HG02798 (cell line): ENCODE measurements around the gene RAB39B.

Source experiments
- ATAC-seq: cut with Tn5 transposase; IDR thresholded peaks from one replicate; pipeline ENCODE4 v1.9.1; 2021; ENCODE audit warnings: mild to moderate bottlenecking; ENCODE audit not compliant: unreplicated experiment, poor library complexity

The RAB39B gene

DNA sequence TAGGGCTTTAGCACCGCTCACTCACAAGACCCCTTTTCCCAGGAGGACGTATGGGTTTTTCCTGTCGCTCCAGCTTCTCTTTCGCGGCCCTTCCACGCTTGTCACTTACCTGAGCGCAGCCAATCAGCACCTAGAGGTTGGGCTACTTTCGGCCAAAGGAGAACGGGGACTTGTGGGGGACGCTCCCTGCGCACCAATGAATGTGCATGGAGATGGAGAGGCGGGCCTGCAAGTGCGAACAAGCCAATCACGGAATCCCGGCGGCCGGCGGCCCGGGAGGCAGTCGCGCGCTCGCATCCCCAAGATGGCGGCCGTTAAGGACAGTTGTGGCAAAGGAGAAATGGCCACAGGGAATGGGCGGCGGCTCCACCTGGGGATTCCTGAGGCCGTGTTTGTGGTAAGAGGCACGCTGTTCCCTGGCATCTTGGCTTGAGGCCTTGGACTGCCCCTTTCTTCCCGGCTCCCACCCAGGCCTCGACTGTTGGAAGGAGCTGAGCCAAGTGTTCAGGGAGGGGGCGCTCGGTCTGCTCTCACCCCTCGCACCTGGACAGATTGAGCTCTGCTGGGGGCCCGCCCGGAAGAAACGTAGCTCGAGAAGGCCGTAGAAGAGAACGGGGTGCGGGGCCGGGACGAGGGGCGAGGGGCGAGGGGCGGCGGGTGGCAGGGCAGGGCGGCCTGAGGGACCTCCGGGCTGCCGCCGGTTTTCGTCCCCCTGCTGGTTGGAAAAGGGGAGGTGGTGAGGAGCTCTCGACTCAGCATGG is 47.9 kb downstream of the RAB39B start, which contains the start of gene VBP1:
TSS of gene VBP1 (plus strand) at position 282 of the 761 bp plus-strand sequence. CDS start at position 305, 23 bp downstream.
- peak; percentile 99 for ATAC-seq

DNA sequence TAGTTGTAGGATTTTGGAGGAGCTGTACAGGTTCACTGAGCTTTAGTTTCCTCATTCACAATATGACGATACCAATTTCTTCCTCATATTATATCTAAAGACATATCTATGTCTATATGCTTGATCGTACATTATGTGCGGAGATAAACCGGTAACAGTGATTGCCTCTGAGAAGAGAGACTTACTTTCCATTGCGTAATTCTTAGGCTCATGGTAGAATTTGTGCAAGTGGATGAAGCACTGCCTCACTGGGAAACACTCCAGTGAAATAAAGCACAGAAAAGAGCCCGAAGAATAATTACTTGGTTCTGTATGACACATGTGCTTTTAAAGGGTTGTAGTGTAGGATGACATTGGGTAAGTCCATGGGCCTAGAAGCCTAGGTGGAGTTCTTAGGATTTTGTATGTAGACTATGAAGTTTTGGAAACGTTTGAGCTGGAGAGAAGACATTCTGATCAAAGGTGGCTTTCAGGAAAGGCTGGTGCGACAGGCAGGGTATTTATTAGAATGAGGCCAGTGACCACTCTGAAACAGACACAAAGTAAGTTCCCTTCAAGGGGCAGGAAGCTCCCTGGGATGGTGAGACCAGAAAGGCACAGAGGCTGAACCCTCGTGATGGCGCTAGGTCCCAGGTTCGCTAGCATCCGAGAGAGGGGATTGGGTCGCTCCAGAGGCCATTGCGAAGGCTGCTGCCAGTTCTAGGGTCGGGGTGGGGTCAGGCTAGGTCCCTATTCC is 48.7 kb downstream of the RAB39B start:
- peak; percentile 39 for ATAC-seq

DNA sequence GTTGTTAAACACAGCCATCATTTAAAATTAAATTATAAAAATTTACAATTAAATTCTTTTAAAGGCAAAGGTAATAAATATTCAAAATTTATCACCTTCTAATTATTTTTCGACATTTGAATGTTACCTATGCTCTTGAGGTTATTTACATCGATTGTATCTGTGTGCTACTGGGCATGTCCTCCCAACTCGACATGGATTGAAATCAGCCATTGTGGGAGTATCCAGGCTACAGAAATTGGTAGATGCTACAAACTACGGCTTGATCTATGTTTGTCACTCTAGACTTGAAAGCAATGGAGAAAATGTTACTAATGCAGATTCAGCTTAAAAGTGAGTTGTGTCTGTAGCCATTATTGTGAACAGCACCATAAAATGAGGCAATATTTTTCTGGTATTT is 50.6 kb downstream of the RAB39B start:
- ATAC-seq = no peak

DNA sequence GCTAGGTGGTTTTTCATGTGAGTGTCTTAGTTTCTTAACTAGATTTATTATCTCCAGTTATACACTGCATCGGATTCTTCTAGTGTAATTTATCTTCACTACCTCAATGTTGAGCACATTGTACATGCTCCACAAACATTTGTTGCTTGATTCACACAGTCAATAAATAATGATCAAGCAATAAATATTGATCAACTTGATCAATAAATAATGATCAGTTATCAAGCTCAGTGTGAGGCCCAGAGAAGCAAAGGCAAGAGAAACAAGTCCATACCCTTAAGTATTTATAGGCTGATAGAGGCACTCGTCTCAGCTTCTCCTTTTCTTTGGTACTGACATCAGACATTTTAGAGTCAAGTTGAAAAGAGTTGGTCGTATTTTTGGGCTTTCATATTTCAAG is 53.1 kb downstream of the RAB39B start:
- no peak for ATAC-seq
